Measurements from ENCODE around the gene KCNJ16.

The KCNJ16 gene

DNA sequence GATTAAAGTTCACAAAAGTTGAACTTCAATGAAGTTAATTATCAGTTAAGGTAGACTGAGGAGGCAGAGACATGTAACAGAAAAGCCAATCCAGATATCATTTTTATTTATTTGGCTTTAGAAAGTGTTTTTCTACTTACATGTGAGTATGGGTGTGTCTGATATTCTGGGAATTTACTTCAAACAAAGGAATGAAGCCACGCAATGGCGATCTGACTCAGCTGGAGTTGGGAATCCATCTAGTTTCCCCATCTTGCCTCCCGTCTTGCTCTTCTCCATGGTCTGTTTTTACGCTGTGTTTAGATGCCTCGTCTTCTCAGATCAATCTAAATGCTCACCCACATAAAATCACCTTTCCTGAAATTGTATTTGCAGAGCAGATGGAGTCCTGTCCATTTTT, 1.7 kb upstream of the KCNJ16 start:
- no peak for DNase-seq (ENCODE audit: low read depth)
- no peak for TF ChIP-seq CTCF (IDR thresholded peaks at IDR 0.05; ENCODE audit: control insufficient read depth, insufficient read depth, low read depth, low read length, missing control alignments)
- H3K4me3 ChIP-seq (ENCODE audit: control insufficient read depth, low read depth, low read length), result no peak overlapping the region

DNA sequence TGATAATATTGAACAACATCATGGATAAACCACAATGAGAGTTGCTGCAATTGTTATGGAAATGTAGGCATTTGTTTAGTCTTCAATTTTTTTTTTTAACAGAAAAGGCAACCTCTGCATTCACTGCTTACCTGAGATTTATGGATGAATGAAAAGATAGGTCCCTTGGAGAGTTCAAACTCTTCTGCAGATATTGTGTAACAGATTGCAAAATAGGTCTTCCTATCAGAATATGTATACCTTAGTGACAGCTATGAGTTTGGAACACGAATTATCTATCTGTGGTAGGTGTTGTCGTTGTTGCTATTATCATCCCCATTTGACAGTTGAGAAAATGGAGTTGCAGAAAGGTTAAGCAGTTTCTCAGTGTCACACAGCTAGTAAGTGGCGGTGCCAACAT, 1.2 kb upstream of the KCNJ16 start:
- no peak overlapping the region for H3K4me3 ChIP-seq (ENCODE audit: control insufficient read depth, low read depth, low read length)
- DNase-seq (ENCODE audit: low read depth), result no peak
- no peak for TF ChIP-seq CTCF (IDR thresholded peaks at IDR 0.05; ENCODE audit: control insufficient read depth, insufficient read depth, low read depth, low read length, missing control alignments)

GRCh38 chr17:70074236-70074830, 692 bp upstream of the KCNJ16 start:
- H3K4me3 ChIP-seq (ENCODE audit: control insufficient read depth, low read depth, low read length), result no peak overlapping the region
- TF ChIP-seq CTCF (IDR thresholded peaks at IDR 0.05; ENCODE audit: control insufficient read depth, insufficient read depth, low read depth, low read length, missing control alignments), result no peak
- DNase-seq (ENCODE audit: low read depth), result no peak

DNA sequence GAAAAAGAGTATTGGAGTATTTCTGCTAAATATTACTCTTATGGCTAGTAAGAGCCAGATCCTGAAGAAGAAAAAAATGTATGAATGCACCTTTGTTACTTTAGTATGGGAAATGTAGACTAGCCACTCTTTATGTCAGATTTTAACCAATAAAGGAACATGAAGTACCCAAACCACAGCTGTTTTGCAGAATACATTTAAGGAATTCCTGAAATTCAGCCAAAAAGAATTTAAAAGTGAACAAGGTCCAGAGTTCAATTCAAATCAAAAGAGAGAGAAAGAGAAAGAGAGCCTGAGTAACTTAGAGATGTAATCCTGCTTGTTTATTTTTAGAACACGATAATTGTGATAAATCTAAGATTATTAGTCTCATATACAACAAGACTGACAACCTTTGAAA, 1.2 kb downstream of the KCNJ16 start:
- TF ChIP-seq CTCF (IDR thresholded peaks at IDR 0.05; ENCODE audit: control insufficient read depth, insufficient read depth, low read depth, low read length, missing control alignments), result no peak
- no peak for DNase-seq (ENCODE audit: low read depth)
- H3K4me3 ChIP-seq (ENCODE audit: control insufficient read depth, low read depth, low read length), result no peak overlapping the region

DNA sequence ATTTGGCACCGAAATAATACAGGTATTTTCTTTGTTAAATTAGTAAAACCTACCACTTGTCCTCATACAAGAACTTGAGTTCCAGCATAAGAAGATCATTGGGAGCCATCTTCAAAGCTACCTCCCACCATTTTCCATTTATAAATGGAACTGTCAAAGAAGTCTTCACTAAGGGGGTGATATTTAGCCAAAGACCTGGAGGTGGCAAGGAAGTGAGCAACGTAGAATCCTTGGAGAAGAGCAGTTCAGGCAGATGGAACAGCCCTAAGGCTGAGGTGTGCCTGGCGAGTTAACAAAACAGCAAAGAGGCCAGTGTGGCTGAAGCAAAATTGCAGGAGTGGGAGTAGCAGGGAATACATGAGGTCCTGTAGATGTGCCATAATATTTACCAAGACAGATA, 1.8 kb downstream of the KCNJ16 start:
- no peak for TF ChIP-seq CTCF (IDR thresholded peaks at IDR 0.05; ENCODE audit: control insufficient read depth, insufficient read depth, low read depth, low read length, missing control alignments)
- no peak for DNase-seq (ENCODE audit: low read depth)
- no peak overlapping the region for H3K4me3 ChIP-seq (ENCODE audit: control insufficient read depth, low read depth, low read length)

- no peak for DNase-seq (ENCODE audit: low read depth)
- H3K4me3 ChIP-seq (ENCODE audit: control insufficient read depth, low read depth, low read length), result no peak overlapping the region
- TF ChIP-seq CTCF (IDR thresholded peaks at IDR 0.05; ENCODE audit: control insufficient read depth, insufficient read depth, low read depth, low read length, missing control alignments), result no peak
Measured at GRCh38 chr17:70078549-70078948, 3.5 kb downstream of the KCNJ16 start.

Measured in AG09309 (cell line).